ENCODE measurements around the gene TMEM121.

The TMEM121 gene

DNA sequence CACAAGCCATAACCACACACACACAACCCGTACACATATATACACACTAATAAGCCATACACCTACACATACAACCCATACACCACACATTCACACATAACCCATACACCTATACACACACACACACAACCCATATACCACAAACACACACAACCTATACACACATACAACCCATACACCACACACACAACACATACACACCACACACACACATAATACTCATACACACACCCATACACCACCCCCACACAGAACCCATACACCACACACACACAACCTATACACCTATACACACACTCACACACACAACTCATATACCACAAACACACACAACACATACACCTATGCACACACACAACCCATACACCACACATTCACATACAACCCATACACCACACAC lies 44.1 kb downstream of the TMEM121 start:
- TF ChIP-seq POLR2AphosphoS5 (IDR thresholded peaks at IDR 0.05; ENCODE audit: low read depth, low read length) (no peak), SIN3A (IDR thresholded peaks at IDR 0.05; ENCODE audit: borderline replicate concordance, insufficient read depth, low read length) (no peak), FOXP2 (optimal IDR thresholded peaks at IDR 0.05; ENCODE audit: borderline replicate concordance, extremely low read depth, extremely low read length, insufficient read depth) (no peak), TAF1 (IDR thresholded peaks at IDR 0.05; ENCODE audit: borderline replicate concordance, insufficient read depth, low read length) (no peak)
- TF ChIP-seq, protein P1, sequence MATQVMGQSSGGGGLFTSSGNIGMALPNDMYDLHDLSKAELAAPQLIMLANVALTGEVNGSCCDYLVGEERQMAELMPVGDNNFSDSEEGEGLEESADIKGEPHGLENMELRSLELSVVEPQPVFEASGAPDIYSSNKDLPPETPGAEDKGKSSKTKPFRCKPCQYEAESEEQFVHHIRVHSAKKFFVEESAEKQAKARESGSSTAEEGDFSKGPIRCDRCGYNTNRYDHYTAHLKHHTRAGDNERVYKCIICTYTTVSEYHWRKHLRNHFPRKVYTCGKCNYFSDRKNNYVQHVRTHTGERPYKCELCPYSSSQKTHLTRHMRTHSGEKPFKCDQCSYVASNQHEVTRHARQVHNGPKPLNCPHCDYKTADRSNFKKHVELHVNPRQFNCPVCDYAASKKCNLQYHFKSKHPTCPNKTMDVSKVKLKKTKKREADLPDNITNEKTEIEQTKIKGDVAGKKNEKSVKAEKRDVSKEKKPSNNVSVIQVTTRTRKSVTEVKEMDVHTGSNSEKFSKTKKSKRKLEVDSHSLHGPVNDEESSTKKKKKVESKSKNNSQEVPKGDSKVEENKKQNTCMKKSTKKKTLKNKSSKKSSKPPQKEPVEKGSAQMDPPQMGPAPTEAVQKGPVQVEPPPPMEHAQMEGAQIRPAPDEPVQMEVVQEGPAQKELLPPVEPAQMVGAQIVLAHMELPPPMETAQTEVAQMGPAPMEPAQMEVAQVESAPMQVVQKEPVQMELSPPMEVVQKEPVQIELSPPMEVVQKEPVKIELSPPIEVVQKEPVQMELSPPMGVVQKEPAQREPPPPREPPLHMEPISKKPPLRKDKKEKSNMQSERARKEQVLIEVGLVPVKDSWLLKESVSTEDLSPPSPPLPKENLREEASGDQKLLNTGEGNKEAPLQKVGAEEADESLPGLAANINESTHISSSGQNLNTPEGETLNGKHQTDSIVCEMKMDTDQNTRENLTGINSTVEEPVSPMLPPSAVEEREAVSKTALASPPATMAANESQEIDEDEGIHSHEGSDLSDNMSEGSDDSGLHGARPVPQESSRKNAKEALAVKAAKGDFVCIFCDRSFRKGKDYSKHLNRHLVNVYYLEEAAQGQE (IDR thresholded peaks at IDR 0.05; ENCODE audit: insufficient read depth in 1 of 2, low read depth in 2 of 2, low read length in 2 of 2), result no peak

DNA sequence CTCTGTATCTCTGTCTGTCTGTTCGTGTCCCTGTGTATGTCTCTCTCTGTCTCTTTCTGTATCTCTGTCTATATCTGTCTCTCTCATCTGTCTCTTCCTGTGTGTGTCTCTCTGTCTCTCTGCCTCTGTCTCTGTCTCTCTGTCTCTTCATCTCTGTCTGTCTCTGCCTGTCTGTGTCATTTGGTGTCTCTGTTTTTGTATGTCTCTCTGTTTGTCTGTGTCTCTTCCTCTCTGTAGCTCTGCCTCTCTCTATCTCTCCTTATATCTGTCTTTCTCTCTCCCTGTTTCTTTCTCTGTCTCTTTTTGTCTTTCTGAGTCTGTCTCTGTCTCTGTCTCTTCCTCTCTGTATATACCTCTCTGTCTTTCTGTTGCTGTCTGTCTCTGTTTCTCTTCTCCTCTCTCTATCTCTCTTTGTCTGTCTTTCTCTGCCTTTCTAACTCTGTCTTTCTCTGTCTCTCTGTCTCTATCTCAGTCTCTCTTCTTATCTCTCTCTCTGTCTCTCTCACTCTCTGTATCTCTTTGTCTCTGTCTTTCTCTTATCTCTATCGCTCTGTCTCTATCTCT lies 50.2 kb downstream of the TMEM121 start:
- TF ChIP-seq SIN3A (IDR thresholded peaks at IDR 0.05; ENCODE audit: borderline replicate concordance, insufficient read depth, low read length) (no peak), FOXP2 (optimal IDR thresholded peaks at IDR 0.05; ENCODE audit: borderline replicate concordance, extremely low read depth, extremely low read length, insufficient read depth) (no peak), TAF1 (IDR thresholded peaks at IDR 0.05; ENCODE audit: borderline replicate concordance, insufficient read depth, low read length) (no peak), POLR2AphosphoS5 (IDR thresholded peaks at IDR 0.05; ENCODE audit: low read depth, low read length) (no peak)
- TF ChIP-seq, protein P1 (IDR thresholded peaks at IDR 0.05; ENCODE audit: insufficient read depth in 1 of 2, low read depth in 2 of 2, low read length in 2 of 2), result no peak

DNA sequence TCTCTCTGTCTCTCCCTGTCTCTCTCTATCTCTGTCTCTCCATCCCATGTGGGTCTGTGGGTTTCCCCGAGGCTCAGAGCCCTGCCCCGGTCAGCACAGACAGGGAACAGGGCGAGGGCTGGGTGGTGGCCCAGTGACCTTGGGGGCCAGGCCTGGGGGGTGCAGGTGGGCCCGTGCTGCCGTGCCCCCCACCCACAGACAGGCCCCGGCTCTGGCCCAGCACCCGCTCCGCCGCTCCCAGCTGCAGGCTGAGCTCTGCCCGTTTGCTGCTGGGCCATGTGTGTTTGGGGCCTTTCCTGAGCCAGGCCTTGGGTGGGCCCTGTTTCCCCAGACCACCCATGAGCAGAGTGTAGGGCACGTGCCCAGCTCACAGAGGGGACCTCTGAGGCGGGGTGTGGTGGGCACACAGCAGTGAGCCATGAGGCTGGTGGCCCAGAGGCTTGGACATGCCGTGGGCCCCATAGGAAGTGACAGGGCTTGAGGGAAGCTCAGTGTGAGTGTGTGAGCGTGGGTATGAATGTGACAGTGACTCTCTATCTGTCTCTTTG lies 51.0 kb downstream of the TMEM121 start:
- no peak for TF ChIP-seq FOXP2 (optimal IDR thresholded peaks at IDR 0.05; ENCODE audit: borderline replicate concordance, extremely low read depth, extremely low read length, insufficient read depth)
- TF ChIP-seq, protein P1 (IDR thresholded peaks at IDR 0.05; ENCODE audit: insufficient read depth in 1 of 2, low read depth in 2 of 2, low read length in 2 of 2), result no peak
- no peak for TF ChIP-seq TAF1 (IDR thresholded peaks at IDR 0.05; ENCODE audit: borderline replicate concordance, insufficient read depth, low read length)
- TF ChIP-seq SIN3A (IDR thresholded peaks at IDR 0.05; ENCODE audit: borderline replicate concordance, insufficient read depth, low read length), result no peak
- no peak for TF ChIP-seq POLR2AphosphoS5 (IDR thresholded peaks at IDR 0.05; ENCODE audit: low read depth, low read length)

DNA sequence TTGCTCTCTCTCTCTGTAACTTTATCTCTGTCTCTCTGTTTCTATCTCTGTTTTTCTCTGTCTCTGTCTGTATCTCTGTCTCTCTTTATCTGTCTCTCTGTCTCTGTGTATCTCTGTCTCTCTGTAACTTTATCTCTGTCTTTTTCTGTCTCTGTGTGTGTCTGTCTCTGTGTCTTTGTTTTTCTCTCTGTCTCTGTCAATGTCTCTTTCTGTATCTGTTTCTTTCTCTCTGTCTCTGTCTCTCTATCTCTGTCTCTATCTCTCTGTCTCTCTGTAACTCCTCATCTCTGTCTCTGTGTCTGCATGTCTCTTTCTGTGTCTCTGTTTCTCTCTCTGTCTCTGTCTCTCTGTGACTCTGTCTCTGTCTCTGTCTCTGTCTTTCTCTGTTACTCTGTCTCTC lies 51.7 kb downstream of the TMEM121 start:
- TF ChIP-seq, protein P1 (IDR thresholded peaks at IDR 0.05; ENCODE audit: insufficient read depth in 1 of 2, low read depth in 2 of 2, low read length in 2 of 2), result no peak
- no peak for TF ChIP-seq SIN3A (IDR thresholded peaks at IDR 0.05; ENCODE audit: borderline replicate concordance, insufficient read depth, low read length)
- no peak for TF ChIP-seq FOXP2 (optimal IDR thresholded peaks at IDR 0.05; ENCODE audit: borderline replicate concordance, extremely low read depth, extremely low read length, insufficient read depth)
- no peak for TF ChIP-seq TAF1 (IDR thresholded peaks at IDR 0.05; ENCODE audit: borderline replicate concordance, insufficient read depth, low read length)

Measured in PFSK-1 (cell line).